HepG2 (cell line): ENCODE results near the gene NHP2.

ENCODE experiments used
- BRCA1 ChIP-seq: sonication (generic); formaldehyde crosslinking; IDR thresholded peaks from 2 replicates; pipeline ENCODE4 v1.4.0; 2020; ENCODE audit warnings: missing genetic modification reagents
- KAT2B ChIP-seq: fragments of 150-350 bp; IDR thresholded peaks from 2 replicates; pipeline ENCODE4 v1.6.1; 2014; ENCODE audit warnings: low read depth, low read length, borderline replicate concordance
- MXD1 ChIP-seq: sonication (generic); formaldehyde crosslinking; IDR thresholded peaks from 2 replicates; pipeline ENCODE4 v1.4.0; 2020; ENCODE audit warnings: mild to moderate bottlenecking, missing genetic modification reagents
- PHB2 ChIP-seq: fragments of 450-650 bp; IDR thresholded peaks from 2 replicates; pipeline ENCODE4 v1.6.1; 2018; ENCODE audit not compliant: partially characterized antibody
- U2AF1 ChIP-seq: fragments of 200-400 bp; formaldehyde crosslinking; optimal IDR thresholded peaks from 2 replicates; pipeline ENCODE3; 2017; ENCODE audit warnings: mild to moderate bottlenecking, low read depth, low read length

- TF ChIP-seq BRCA1 (CRISPR knock-in tag): no peak
- no peak for TF ChIP-seq KAT2B
- no peak for TF ChIP-seq MXD1 (CRISPR knock-in tag)
- no peak for TF ChIP-seq PHB2
- no peak for TF ChIP-seq U2AF1
These were observed 27.1 kb downstream of the NHP2 start for GRCh38 chr5:178126556-178126955.
